ENCODE measurements around the gene CFAP100. TPM values are rescaled to one million over a fixed set of nuclear protein-coding genes. Genes with fewer than 3 reads are reported as not detected.

Gene CFAP100
- total and polyA plus RNA-seq, 7 experiments from 2014 or later: not detected

- Mint-ChIP-seq H3K9me3 (no peaks in the 10 kb centered on the region), H3K36me3 (no peaks in the 10 kb centered on the region), H3K4me3 (peak overlapping the region; percentile 84 to 95 (median 90)), H3K4me1 (peaks cover 4 to 17% (median 11%) of the 10 kb centered on the region in 7 donors), H3K27ac (peak overlapping the region in 4 of 9 donors; percentile 26 to 93 (median 60)), H3K27me3 (peaks cover 40 to 47% (median 44%) of the 10 kb centered on the region in 5 donors)
- H3K4me1 ChIP-seq (ENCODE audit: control insufficient read depth in 2 of 2, insufficient read depth in 2 of 2, low read length in 2 of 2): peaks cover 4 to 7% of the 10 kb centered on the region in 2 donors
- H3K4me3 ChIP-seq (ENCODE audit: low read length): peak overlapping the region; percentile 27
- ChIA-PET POLR2A (no interaction called here), CTCF (no interaction called here)
- no peaks in the 10 kb centered on the region for H3K9me3 ChIP-seq (ENCODE audit: control insufficient read depth in 2 of 3, low read length in 3 of 3)
- peak in 5 of 9 donors; percentile 12 to 34 (median 31) for DNase-seq
- H3K27me3 ChIP-seq (ENCODE audit: control insufficient read depth in 2 of 2, insufficient read depth in 2 of 2, low read length in 2 of 2): peaks cover 9 to 10% of the 10 kb centered on the region in 2 donors
- H3K27ac ChIP-seq (ENCODE audit: low read depth, low read length): no peak overlapping the region
- peak; percentile 2 for ATAC-seq
- intact Hi-C loops (cut with micrococcal nuclease): loop anchor here (1.0 to 10.0 kb wide), 10 partner anchors 118 to 1304 kb away; partner anchors contain the start of genes SLC41A3 (in 2 of the 2), ZXDC (in 2 of the 2), CHCHD6 (in 1 of the 2) and MCM2 (in 1 of the 2)
- no peaks in the 10 kb centered on the region for H3K36me3 ChIP-seq (ENCODE audit: control insufficient read depth in 2 of 3, insufficient read depth in 3 of 3, low read length in 3 of 3)
Measured at GRCh38 chr3:126356373-126357264, 38.1 kb upstream of the CFAP100 start.

GRCh38 chr3:126357295-126358037 is 37.2 kb upstream of the CFAP100 start, which contains the start of gene KLF15:
Gene KLF15 (minus strand): TSS chr3:126357408. CDS start chr3:126352922, 4,486 bp downstream.
- Histone ChIP-seq H3K27ac (ENCODE audit: low read depth, low read length) (no peak within 1 kb of the TSS), H3K4me3 (ENCODE audit: low read length) (peak within 1 kb of the TSS; percentile 67), H3K4me1 (ENCODE audit: control insufficient read depth in 2 of 2, insufficient read depth in 2 of 2, low read length in 2 of 2) (peaks cover 4 to 7% of the 10 kb centered on the region in 2 donors), H3K27me3 (ENCODE audit: control insufficient read depth in 2 of 2, insufficient read depth in 2 of 2, low read length in 2 of 2) (peaks cover 9 to 10% of the 10 kb centered on the region in 2 donors), H3K36me3 (ENCODE audit: control insufficient read depth in 2 of 3, insufficient read depth in 3 of 3, low read length in 3 of 3) (no peaks in the 10 kb centered on the region), H3K9me3 (ENCODE audit: control insufficient read depth in 2 of 3, low read length in 3 of 3) (no peaks in the 10 kb centered on the region)
- ATAC-seq (peak; percentile 95), DNase-seq (peak; percentile 50 to 84 (median 66))
- peak within 1 kb of the TSS; percentile 89 to 95 (median 91) for H3K4me3 Mint-ChIP-seq
- peak within 1 kb of the TSS in 5 of 9 donors; percentile 45 to 93 (median 72) for H3K27ac Mint-ChIP-seq
- no peaks in the 10 kb centered on the region for H3K36me3 Mint-ChIP-seq
- peaks cover 4 to 17% (median 11%) of the 10 kb centered on the region in 7 donors for H3K4me1 Mint-ChIP-seq
- intact Hi-C loops (cut with micrococcal nuclease): loop anchor here (1.0 to 10.0 kb wide), 10 partner anchors 117 to 1305 kb away; partner anchors contain the start of genes SLC41A3 (in 2 of the 2), ZXDC (in 2 of the 2), CHCHD6 (in 1 of the 2) and MCM2 (in 1 of the 2)
- H3K27me3 Mint-ChIP-seq: peaks cover 45 to 52% (median 46%) of the 10 kb centered on the region in 5 donors
- ChIA-PET POLR2A (no interaction called here), CTCF (no interaction called here)
- H3K9me3 Mint-ChIP-seq: no peaks in the 10 kb centered on the region

- intact Hi-C loops (cut with micrococcal nuclease): loop anchor here (5.0 to 10.0 kb wide), 4 partner anchors 443 to 1306 kb away; partner anchors contain the start of genes MCM2 (in 1 of the 2) and OSBPL11 (in 1 of the 2)
- Histone ChIP-seq H3K27ac (ENCODE audit: low read depth, low read length) (no peak overlapping the region), H3K36me3 (ENCODE audit: control insufficient read depth in 2 of 3, insufficient read depth in 3 of 3, low read length in 3 of 3) (no peaks in the 10 kb centered on the region), H3K27me3 (ENCODE audit: control insufficient read depth in 2 of 2, insufficient read depth in 2 of 2, low read length in 2 of 2) (peaks cover 9 to 10% of the 10 kb centered on the region in 2 donors), H3K4me3 (ENCODE audit: low read length) (peak overlapping the region; percentile 67), H3K9me3 (ENCODE audit: control insufficient read depth in 2 of 3, low read length in 3 of 3) (no peaks in the 10 kb centered on the region), H3K4me1 (ENCODE audit: control insufficient read depth in 2 of 2, insufficient read depth in 2 of 2, low read length in 2 of 2) (peaks cover 4 to 7% of the 10 kb centered on the region in 2 donors)
- ATAC-seq: no peak
- H3K36me3 Mint-ChIP-seq: no peaks in the 10 kb centered on the region
- DNase-seq: peak in 1 of 9 donors; percentile 11
- ChIA-PET CTCF (interaction anchor here (0.5 kb wide), 1 partner anchor 286 kb away, joined by 3 read pairs; no protein-coding TSS in a partner anchor), POLR2A (no interaction called here)
- peaks cover 8 to 17% (median 11%) of the 10 kb centered on the region in 7 donors for H3K4me1 Mint-ChIP-seq
- peak overlapping the region in 3 of 9 donors; percentile 38 to 61 (median 39) for H3K27ac Mint-ChIP-seq
- peaks cover 46 to 53% (median 50%) of the 10 kb centered on the region in 5 donors for H3K27me3 Mint-ChIP-seq
- peak overlapping the region; percentile 89 to 94 (median 90) for H3K4me3 Mint-ChIP-seq
- H3K9me3 Mint-ChIP-seq: no peaks in the 10 kb centered on the region
Measured at GRCh38 chr3:126358038-126358815, 36.5 kb upstream of the CFAP100 start.

- CTCF ChIA-PET: interaction anchor here (0.5 kb wide), 1 partner anchor 287 kb away, joined by 3 read pairs; no protein-coding TSS in a partner anchor
- Histone ChIP-seq H3K4me1 (ENCODE audit: control insufficient read depth in 2 of 2, insufficient read depth in 2 of 2, low read length in 2 of 2) (peaks cover 4 to 7% of the 10 kb centered on the region in 2 donors), H3K9me3 (ENCODE audit: control insufficient read depth in 2 of 3, low read length in 3 of 3) (no peaks in the 10 kb centered on the region), H3K27ac (ENCODE audit: low read depth, low read length) (no peak overlapping the region), H3K36me3 (ENCODE audit: control insufficient read depth in 2 of 3, insufficient read depth in 3 of 3, low read length in 3 of 3) (no peaks in the 10 kb centered on the region), H3K27me3 (ENCODE audit: control insufficient read depth in 2 of 2, insufficient read depth in 2 of 2, low read length in 2 of 2) (peaks cover 9 to 10% of the 10 kb centered on the region in 2 donors), H3K4me3 (ENCODE audit: low read length) (no peak overlapping the region)
- H3K4me3 Mint-ChIP-seq: peak overlapping the region in 6 of 10 donors; percentile 26 to 94 (median 62)
- no peaks in the 10 kb centered on the region for H3K36me3 Mint-ChIP-seq
- peak overlapping the region in 1 of 9 donors; percentile 13 for H3K27ac Mint-ChIP-seq
- DNase-seq (no peak), ATAC-seq (no peak)
- intact Hi-C loops (cut with micrococcal nuclease): loop anchor here (5.0 to 10.0 kb wide), 4 partner anchors 444 to 1306 kb away; partner anchors contain the start of genes MCM2 (in 1 of the 2) and OSBPL11 (in 1 of the 2)
- H3K27me3 Mint-ChIP-seq: peaks cover 46 to 53% (median 51%) of the 10 kb centered on the region in 5 donors
- POLR2A ChIA-PET: no interaction called here
- no peaks in the 10 kb centered on the region for H3K9me3 Mint-ChIP-seq
- H3K4me1 Mint-ChIP-seq: peaks cover 10 to 17% (median 11%) of the 10 kb centered on the region in 7 donors
Measured at GRCh38 chr3:126358816-126359181, 35.9 kb upstream of the CFAP100 start.

GRCh38 chr3:126360046-126360713 is 34.5 kb upstream of the CFAP100 start:
- ChIA-PET POLR2A (no interaction called here), CTCF (no interaction called here)
- Mint-ChIP-seq H3K27ac (no peak overlapping the region), H3K9me3 (no peaks in the 10 kb centered on the region), H3K4me3 (no peak overlapping the region), H3K36me3 (no peaks in the 10 kb centered on the region), H3K4me1 (peaks cover 10 to 17% (median 11%) of the 10 kb centered on the region in 7 donors), H3K27me3 (peaks cover 44 to 55% (median 48%) of the 10 kb centered on the region in 5 donors)
- H3K36me3 ChIP-seq (ENCODE audit: control insufficient read depth in 2 of 3, insufficient read depth in 3 of 3, low read length in 3 of 3): no peaks in the 10 kb centered on the region
- H3K27ac ChIP-seq (ENCODE audit: low read depth, low read length): no peak overlapping the region
- peaks cover 4 to 7% of the 10 kb centered on the region in 2 donors for H3K4me1 ChIP-seq (ENCODE audit: control insufficient read depth in 2 of 2, insufficient read depth in 2 of 2, low read length in 2 of 2)
- H3K4me3 ChIP-seq (ENCODE audit: low read length): no peak overlapping the region
- DNase-seq: no peak
- intact Hi-C loops (cut with micrococcal nuclease): no loop called here
- no peaks in the 10 kb centered on the region for H3K9me3 ChIP-seq (ENCODE audit: control insufficient read depth in 2 of 3, low read length in 3 of 3)
- H3K27me3 ChIP-seq (ENCODE audit: control insufficient read depth in 2 of 2, insufficient read depth in 2 of 2, low read length in 2 of 2): peaks cover 9 to 10% of the 10 kb centered on the region in 2 donors
- no peak for ATAC-seq

All from naive thymus-derived CD4-positive, alpha-beta T cell (primary cell).